VCaP (cell line): ENCODE measurements around the gene PTPRN2.

Source experiments
- H3K27ac ChIP-seq: fragments of 450-650 bp; 2 replicates; pipeline ENCODE4 v1.5.1; 2017
- TF ChIP-seq, protein P1 (sequence below): fragments of 450-650 bp; conservative IDR thresholded peaks from 2 replicates; pipeline ENCODE4 v1.5.1; 2017; ENCODE audit warnings: mild to moderate bottlenecking, moderate library complexity

The PTPRN2 gene

DNA sequence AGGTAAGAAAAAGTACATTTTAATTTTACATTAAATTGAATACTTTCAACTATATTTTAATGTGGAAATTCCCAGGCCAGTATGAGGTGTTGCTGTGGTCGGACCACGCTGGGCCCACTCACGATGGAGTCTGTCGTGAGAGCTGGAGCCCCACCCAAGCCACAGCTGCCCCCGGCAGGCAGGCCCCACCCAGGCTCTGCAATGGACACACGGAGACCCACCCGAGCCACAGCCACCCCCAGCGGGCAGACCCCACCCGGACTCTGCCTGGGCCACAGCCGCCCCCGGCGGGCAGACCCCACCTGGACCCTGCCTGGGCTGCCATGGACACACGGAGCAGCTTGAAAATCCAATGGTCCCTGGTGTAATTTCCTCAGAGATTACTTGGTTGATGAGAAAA, 141.3 kb downstream of the PTPRN2 start:
- TF ChIP-seq, protein P1, sequence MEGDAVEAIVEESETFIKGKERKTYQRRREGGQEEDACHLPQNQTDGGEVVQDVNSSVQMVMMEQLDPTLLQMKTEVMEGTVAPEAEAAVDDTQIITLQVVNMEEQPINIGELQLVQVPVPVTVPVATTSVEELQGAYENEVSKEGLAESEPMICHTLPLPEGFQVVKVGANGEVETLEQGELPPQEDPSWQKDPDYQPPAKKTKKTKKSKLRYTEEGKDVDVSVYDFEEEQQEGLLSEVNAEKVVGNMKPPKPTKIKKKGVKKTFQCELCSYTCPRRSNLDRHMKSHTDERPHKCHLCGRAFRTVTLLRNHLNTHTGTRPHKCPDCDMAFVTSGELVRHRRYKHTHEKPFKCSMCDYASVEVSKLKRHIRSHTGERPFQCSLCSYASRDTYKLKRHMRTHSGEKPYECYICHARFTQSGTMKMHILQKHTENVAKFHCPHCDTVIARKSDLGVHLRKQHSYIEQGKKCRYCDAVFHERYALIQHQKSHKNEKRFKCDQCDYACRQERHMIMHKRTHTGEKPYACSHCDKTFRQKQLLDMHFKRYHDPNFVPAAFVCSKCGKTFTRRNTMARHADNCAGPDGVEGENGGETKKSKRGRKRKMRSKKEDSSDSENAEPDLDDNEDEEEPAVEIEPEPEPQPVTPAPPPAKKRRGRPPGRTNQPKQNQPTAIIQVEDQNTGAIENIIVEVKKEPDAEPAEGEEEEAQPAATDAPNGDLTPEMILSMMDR, result no peak
- no peak overlapping the region for H3K27ac ChIP-seq

DNA sequence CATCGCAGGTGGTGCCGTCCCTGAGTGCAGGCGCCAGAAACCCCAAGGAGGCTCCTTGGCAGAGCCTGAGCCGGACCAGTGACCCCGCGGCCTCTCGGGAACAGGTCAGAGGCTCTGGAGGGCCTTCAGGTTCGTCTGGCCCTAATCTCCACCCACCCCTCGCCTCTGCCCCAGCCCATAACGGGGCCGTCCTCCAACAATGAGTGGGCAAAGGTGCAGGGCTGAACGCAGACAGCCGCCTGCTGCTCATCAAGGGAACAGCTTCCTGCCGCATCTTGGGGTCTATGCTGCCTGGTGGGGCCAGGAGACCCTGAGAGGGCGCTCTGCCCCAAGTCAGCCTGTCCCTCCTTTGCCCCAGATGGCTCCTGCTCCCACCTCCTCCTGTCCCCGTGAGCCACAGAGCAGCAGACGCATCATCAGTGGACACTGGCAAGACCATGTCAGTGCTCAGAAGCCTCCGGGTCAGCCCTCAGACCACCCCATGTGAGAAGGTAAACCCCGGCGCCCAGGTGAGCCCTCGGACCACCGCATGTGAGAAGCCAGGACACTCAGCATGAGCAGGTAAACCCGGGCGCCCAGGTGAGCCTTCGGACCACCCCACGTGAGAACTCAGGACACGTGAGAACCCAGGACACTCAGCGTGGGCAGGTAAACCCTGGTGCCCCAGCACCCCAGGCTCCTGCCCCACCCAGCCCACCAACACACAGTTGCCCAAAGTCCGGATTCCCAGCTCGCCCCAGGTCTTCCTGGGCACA, 142.0 kb downstream of the PTPRN2 start:
- H3K27ac ChIP-seq, result no peak overlapping the region
- TF ChIP-seq, protein P1, result no peak

DNA sequence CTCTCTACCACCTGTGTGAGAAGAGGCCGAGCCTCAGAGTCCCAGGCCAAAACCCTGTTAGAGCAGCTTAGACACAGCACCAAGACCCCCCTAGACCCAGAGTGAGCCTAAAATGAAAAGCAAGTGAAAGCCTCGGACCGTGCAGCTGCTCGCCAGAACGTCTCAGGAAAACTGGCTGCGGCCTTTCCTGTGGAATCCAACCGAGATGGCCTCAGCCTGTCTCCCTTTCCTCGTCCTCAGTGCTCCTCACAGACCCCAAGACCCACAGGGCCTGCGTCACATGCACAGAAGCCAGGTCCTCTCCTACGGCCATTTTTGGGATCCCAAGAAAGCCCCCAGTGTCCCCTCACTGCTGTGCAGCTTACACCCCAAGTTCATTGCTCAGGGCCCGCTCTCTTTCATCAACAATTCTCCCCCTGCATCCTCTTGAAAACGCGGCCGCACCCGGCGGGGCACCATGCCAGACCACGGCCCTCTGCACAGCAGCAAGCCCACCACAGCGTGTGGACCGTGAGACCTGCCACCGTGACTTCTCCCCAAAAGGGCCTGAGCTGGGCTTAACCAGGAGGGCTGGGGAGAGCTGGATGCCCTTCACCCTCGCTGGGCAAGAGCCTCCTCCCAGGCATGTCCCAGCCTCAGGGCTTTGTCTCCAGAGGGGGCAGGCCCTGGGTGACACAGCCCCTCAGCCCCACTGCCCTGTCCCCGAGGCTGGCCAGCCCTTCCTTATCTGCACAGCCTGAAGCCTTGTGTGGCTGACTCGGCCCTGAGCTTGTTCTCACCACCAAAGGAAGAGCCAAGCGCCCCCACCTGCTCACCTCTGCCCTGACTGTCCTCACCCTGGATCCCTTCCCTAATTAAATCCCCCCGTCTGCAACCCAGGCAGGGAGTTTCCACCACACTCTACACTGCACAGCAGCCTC, 142.9 kb downstream of the PTPRN2 start:
- TF ChIP-seq, protein P1, result no peak
- H3K27ac ChIP-seq, result no peak overlapping the region

DNA sequence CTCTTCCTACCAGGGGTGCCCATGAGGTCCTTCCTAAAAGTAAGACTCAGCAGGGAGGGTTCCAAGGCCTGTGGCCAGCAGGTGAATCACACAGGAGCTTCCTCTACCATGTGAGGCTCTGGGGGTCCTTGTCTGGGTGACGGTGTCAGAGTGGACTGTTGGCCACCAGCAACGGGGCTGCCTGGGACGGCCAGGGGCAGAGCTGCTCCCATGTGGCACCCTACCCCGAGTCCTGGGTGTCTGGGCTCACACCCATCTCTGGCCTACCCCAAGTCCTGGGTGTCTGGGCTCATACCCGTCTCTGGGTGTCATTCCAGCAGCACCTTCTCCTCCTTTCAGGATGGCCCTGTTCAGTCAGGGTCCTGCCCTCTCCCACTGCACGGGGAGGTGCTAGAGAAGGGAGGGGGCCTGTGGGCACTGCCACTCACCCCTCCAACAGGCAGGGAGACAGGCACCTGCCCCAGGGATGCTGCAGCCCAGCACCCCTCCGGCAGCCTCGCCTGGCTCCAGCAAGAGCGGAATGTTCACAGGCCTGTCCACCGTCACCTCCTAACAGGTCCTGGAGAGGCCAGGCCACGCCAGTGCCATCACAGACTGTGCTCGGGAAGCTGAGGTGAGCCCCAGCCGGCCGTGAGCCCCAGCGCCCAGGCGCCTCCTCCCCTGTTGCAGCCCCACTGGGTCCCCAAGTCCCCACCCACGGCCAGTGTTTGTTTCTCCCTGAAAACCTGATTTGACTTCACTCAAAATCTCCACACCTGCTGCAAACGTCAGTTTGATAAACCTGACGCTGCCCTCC, 143.7 kb downstream of the PTPRN2 start:
- no peak overlapping the region for H3K27ac ChIP-seq
- TF ChIP-seq, protein P1, result no peak

DNA sequence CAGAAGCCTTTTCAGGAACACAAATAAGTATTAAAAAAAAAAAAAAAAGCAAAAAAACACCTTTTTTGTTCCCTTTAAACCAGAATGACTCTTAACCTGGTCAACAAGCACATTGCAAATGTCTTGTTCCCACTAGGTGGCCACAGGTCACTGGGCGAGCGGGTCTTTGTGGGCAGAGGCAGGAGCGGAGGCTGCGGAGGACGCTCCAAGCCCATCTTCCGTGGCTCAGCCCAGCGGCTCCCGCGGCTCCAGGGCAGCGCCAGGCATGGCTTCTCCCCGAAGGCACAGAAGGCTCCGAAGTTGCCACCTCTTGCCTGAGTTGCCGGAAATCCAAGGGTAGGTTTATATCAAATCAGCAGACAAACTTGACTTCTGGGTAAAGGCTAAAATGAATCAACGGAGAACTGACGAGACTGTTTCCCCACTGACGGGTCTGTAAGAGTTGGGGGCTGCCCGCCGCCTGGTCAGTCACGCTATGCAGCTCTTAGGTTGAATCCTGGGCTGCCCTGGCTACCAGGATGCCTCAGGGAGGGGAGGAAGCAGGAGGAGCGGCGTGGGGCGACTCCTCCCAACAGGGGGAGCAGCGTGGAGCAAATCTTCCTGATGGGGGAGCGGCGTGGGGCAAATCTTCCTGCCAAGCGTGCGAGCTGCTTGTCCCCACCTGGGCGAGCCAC, 144.5 kb downstream of the PTPRN2 start:
- no peak overlapping the region for H3K27ac ChIP-seq
- TF ChIP-seq, protein P1, result no peak

DNA sequence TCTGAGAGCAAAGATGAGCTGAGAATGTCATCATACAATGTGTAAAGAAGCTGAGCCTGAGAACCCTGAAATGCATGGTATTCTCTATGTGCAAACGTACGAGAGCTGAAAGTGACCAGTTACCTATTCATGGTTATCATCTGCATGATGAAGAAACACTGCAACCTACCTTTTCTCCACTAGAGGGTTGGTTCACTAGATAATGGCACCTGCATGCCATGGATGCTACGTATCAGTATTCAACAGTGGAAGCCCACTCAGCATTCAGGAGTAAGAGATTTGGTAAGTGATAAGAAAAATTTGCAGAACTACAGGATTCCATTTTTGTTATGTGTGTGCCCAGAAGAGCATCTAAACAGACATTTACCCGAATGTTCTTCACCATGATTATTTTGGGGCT, 145.4 kb downstream of the PTPRN2 start:
- TF ChIP-seq, protein P1, result peak; percentile 67
- no peak overlapping the region for H3K27ac ChIP-seq
